CD4-positive, alpha-beta T cell treated with Interleukin-10 for 1 hour (primary cell): Measurements from ENCODE around the gene MMS19.

Source experiments
- DNase-seq: peaks from one replicate; pipeline ENCODE4 v3.0.0-alpha.2; 2020

MMS19 gene

DNA sequence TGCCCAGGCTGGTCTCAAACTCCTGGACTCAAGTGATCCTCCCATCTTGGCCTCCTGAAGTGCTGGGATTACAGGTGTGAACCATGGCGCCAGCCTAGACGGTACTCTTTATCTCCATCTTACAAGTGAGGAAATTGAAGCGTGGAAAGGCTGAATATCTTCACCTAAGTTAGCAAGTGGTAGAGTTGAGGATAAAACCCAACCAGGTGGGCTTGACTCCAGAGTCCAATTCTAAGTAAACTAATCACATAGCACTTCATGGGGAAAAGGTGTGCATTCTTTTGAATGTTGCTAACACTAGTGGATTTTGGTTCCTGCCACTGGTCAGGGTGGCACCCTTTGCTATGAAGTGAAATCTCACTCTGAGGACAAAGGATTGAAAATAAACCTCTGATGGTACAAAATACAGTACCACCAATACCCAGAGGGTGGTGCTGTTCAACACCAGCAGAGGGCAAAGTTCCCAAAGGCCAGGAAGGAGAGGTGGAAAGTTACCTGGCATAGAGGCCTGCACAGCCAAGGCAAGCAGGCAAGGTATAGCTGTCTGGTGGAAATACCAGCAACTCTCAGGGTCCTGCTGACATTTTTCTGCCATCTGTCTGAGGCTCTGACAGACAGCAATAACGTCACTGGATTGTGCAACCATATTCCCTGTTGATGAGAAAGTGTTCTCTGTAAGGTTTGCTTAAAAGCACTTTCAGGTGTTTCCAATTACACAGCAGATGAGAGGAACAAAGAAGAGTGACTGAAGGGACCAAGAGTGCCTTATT is 34.7 kb downstream of the MMS19 start:
- DNase-seq = peak; percentile 60

DNA sequence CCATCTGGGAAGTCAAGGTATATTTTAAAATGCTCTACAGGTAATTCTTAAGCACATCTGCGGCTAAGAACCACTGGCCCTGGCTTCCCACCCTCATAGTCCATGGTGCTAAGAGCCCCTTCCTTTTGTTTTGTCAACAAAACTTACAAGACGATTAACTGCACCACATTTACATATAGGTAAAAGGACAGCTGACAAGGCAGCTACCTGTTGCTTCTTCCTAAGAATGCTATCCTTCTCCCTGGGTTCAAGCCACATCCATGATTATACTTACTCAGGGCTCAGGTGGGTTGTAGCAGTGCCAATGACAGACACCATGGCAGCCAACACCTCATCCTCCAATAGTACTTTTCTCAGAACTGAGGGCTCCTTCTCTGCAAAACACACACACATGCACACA is 35.9 kb downstream of the MMS19 start:
- DNase-seq = no peak

DNA sequence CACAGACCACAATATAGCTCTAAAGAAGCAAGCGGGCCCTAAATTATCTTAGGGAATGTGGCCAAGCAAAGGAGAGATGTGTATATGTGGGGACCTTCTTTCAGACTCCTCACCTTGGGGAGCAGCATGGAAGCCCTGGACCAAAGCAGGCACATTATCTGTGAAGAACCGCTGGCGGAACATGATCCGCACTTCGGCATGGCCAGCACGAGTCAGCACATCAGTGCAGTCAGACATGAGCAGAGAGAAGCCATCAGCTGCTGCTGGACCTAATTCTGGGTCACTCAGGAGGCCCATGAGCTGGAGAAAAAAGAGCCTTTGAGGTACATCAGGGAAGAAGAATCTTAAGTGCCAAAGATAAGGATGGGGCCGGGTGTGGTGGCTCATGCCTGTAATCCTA is 38.3 kb downstream of the MMS19 start:
- DNase-seq = no peak

DNA sequence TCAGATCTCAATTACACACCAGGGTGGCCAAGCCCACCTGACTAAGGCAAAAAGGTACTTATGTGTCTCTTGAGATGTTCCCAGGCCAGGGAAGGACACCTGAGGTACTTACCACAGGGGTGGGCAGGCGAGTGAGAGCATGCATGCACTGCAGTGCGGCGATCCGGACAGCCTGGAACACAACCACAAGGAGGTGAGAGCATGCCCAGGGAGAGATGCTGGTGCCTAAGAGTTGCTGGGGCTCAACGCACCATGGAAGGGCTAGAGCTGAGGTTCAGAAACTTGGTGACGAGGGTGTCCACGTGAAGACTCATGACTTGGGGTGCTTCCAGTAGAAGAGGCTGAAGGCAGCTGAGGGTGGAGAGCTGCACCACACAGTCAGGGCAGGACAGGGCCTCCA is 39.1 kb downstream of the MMS19 start:
- DNase-seq = no peak

DNA sequence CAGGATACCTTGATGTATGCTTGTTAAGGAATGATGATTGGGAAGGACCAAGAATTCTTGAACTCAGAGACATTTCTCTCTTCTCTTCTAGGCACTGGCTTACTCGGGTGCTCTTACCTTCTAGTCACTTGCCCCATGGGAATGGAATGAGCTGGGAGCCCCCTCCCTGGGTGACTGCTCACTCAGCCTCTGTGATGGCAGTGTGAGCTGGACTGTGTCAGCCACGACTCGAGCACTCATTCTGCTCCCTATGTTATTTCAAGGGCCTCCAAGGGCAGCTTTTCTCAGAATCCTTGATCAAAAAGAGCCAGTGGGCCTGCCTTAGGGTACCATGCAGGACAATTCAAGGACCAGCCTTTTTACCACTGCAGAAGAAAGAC is 41.5 kb downstream of the MMS19 start:
- DNase-seq = no peak

DNA sequence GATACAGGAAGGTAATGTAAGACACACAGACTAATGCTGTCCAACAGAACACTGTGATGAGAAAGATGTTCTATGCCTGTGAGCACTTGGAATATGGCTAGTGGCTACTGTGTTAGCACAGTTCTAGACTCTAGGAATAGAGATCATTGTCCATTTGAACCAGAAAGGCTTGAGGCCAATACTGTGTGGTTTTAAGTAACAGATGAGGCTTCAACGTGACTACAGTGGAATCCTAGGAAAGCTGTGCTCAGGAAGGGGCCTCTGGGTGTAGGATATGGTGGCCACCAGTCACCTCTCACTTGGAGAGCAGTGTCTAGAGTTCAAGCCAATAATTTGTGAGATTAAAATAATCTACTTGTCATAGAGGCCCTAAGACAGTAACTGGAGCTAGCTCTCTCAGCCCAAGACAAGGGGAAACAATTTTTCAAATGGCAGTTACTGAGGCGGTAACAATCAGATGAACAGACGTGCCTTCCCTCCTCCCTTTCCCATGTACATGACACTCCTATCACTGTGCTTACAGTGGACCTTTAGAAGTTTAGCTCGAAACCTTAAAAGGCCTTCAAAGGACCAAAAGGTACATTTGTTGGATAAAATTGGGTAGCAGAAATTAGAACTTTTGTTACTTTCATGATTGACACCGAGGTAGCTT is 42.1 kb downstream of the MMS19 start:
- DNase-seq = no peak

DNA sequence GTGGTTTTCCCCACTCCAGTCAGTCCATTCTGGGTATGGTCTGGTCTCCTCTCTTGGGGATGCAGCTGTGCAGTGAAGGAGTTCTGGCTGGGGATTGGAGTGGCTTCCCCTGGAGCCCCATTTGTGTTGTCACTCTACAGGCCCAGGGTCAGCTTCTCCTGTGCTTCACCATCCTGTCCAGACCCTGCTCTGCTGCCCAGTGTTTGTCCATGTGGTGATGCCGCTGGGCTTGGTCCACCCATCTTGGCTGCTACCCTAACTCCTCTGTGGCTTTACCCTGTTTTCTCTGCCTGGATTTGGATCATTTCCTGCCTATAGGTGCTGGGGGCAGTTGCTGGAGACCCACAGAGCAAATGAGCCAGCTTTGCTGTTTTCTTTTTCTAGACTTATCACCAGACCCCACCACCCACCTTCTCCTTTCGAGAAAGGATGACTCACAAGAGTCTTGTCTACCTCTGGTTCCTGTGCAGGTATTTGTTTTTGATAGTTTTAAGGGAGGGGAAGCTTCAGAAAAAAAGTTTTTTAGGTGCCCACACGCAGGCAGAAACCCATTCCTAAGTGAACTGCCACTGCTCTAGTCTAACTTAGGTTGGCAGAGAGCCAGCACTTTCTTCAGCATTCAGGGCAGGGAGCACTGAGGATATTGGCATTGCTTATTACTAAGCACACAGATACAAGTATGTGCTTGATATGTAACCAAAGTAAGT is 43.7 kb downstream of the MMS19 start:
- DNase-seq = no peak

DNA sequence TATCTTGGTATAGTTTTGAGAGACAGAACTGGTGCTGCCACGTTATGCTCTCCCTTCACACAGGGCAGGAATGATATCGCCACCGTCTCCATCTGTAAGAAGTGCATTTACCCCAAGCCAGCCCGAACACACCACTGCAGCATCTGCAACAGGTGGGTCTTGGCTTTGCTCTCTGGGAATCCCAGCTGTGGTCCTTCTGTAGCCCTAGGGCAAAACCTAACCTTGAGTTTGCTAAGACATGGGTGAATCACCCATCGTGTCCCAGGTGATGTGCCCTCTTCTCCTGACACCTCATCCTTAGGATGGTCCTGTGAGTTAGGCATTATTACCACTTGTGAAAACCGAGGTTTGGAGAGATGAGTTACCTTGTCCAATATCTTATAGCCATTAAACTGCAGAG is 45.9 kb downstream of the MMS19 start:
- no peak for DNase-seq

DNA sequence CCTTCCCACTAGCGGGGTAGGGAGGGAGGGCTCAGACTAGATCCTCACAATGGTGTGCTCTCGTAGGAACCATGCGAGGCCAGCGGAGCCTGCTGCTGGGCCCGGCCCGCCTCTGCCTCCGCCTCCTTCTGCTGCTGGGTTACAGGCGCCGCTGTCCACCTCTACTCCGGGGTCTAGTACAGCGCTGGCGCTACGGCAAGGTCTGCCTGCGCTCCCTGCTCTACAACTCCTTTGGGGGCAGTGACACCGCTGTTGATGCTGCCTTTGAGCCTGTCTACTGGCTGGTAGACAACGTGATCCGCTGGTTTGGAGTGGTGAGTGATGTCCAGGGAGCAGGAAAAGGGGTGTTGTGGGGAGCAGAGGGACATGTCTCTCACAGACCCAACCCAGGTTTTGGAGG is 46.6 kb downstream of the MMS19 start:
- no peak for DNase-seq

DNA sequence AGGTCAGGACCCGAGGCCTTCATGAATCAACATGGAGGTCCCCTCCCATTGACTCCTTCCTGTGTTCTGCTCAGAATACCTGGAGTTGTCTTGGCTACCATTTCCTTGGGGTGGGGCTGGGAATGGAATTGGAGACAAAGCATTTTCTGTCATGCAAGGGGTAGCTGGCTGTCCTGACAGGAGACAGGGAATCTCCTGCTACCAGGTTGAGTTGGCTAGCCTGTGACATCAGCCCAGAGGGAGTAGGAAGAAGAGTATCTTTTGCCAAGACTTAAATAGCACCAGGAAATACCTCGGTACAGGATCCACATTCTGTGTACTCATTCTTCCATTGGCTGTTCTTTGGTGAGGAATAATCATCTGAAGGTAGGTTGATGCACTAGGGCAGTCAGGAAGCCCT is 47.4 kb downstream of the MMS19 start:
- no peak for DNase-seq

DNA sequence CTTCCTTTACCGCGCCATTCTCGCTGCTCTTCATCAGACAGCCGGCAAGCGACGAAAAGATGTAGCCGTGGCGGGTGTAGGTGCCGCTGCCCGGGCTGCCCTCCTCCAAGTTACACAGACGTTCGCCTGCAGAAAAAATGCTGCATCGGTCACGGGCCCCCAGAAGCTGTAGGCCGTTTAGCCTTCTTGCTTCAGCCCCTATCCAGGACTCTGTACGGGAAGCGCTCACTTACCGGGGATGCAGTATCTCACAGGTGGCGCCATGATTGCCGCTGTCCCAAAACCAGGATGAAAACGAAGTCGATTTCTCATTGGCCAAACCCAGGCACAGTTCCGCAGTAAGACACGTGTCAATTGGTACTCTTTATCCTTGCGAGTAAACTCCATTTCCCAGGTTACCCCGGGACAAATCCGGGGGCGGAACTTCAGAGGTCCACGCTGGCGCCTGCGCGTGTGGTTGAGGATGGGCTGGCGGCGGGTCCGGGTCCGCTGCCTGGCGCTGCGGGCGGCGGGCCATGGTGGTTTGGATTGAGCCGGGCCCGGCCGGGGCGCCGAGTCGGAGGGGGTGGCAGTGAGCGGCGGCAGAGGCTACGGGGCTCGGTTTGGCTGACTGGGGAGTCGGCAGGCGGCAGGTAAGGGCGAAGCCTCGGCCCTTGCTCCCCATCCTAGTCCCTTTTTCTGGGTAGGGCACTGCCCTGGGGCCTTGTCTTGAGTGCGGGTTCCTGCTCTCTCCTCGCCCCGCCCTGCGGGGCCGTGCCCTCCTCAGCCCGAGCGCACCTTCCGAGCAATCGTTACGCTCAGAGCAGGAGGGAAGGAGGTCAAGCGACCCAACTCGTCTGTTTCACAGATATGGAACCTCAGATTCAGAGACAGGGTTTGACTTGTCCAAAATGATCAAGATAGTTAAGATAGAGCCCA is 52.2 kb downstream of the MMS19 start, which contains the start of the genes EXOSC1 and ZDHHC16:
EXOSC1 (minus strand) TSS at position 285 of the 918 bp plus-strand sequence; CDS start at position 264, 21 bp downstream.
ZDHHC16 (plus strand) TSS at position 454 of the 918 bp plus-strand sequence. CDS start 5,501 bp downstream, outside the sequence.
- DNase-seq = peak; percentile 93

DNA sequence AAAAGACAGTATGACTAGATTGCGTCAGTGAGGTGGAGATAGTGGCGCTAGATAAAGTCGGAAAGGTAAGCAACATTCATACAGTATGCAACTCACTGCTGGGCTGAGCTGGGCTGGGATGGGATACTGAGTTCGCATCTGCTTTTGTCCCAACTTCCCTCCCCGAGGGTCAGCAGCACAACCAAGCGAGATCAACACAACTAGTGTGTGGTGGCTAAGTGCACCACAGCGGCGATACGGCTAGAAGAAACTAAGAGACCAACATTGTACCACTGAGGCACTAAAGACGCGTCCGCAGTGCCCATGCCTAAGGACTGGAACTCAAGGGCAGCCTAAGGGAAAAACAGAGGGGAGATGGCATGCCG is 52.9 kb downstream of the MMS19 start:
- DNase-seq = no peak

DNA sequence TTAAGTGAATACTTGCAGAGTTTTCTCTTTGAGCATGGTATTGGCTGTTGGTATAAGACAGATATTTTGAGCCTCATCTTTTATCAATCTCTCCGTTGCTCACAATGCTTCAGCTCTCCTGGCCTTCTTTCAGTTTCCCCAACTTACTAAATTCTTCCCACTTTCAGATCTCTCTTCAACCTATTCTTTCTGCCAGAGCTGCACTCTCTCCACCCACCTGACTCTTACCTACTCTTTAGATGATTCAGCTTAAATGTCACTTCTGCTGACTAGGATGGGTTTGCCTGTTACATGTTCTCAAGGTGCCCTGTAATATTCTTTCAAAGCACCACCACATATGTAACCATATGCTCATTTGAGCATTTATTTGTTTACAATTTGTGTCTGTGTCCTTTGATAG is 54.0 kb downstream of the MMS19 start:
- DNase-seq = no peak

DNA sequence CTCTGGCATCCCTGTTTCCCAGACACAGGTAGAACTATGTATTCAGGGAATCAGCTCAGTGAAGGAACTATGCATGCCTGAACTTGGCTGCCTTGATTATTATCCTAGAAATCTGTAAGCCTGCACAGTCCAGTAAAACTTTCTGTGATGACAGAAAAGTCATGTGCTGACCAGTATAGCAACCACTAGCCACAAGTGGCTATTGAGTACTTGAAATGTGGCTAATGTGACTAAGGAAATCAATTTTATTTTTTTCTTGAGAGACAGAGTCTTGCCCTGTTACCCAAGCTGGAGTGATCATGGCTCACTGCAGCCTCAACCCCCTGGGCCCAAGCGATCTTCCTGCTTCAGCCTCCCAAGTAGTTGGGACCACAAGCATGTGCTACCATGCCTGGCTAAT is 55.9 kb downstream of the MMS19 start:
- DNase-seq = no peak

DNA sequence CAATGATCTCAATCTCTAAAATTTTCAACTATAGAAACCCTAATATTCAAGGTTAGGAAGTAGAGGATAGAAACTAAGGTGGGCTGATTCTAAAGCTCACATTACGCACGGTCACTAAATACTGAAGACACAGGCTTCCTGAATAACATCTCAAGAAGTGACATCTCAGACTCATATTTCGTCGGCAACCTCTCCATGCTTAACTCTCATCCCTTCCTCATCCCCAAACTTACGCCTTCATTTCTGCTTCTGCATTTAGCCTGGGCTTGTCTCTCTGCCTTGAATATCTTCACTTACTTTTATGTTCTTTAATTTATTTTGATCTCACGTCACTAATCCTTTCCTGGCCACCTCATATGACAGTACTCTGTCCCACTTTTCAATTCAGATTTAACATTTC is 63.0 kb downstream of the MMS19 start:
- no peak for DNase-seq

DNA sequence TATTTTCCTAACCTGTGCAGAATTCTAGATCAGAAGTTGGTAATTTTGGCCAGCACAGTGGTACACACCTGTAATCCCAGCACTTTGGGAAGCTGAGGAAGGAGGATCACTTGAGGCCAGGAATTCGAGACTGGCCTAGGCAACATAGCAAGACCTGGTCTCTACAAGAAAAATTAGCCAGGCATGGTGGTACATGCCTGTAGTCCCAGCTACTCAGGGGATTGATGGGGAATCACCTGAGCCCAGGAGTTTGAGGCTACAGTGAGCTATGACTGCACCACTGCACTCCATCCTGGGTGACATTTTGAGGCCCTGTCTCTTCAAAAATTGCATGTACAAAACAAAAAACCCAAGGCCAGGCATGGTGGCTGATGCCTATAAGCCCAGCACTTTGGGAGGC is 63.7 kb downstream of the MMS19 start:
- DNase-seq = no peak

DNA sequence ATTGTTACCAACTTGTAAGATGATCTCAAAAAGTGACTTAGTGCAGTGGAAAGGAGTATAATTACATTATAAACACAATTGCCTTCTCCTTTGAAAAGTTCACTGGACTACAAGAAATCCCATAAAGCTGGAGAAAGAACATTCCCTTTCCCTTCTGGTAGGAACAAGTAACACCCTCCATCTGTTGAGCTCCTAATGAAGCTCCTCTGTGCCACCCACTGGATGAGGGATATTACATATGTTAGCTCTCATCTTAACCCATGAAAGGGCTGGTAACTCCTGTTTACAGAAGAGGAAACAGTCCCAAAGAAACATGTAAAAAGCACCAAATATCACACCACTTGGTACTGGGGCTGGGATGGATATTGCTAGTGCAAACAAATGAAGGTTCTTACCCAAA is 64.2 kb downstream of the MMS19 start:
- no peak for DNase-seq

DNA sequence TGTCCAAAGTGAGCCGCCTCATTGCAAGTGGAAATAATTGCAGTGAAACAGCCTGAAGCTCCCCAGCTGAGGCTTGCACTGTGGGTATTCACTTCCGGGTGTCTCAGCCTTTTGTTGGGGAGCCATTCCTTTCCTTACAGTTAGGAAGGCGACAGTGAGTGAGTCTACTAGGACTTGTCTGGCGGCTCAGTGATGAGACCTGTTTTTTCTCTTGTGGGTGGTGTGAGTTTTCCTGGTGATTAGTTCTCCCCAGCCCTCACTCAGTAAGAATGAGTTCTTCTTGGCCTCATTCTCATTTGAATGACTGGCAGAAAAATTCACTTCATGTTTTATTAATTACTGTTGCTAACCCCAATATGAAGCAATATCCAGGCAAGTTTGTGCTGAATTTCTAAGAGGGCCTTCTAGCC is 69.6 kb downstream of the MMS19 start:
- DNase-seq = peak; percentile 53

DNA sequence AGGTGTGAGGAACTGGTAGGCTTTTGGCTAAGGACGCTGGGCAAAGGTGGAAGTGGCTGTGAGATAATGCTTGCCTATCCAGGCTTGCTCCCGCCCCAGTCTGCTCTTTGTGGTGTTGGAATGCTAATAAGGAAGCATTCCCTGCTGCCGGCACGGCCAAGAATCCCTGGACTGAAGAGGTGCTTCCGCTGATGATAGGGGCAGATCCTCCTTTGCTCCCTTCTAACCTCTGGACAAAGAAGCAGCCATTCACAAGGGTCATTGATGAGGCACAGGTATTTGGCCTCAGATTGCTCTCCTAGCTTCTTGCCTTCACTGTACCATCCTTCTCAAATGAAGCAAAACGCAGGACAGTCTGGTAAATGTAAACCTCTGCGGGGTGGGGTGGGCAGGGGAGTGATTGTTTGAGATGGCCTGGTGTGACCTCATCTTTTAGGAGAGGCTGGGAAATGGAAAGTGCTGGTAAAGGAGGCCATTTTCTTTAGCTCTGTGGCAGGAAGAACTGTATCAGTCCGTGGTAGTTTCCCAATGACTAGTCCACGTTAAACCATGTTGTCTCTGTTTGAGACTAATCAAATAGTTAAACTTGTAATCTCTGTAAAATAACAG is 70.5 kb downstream of the MMS19 start:
- peak; percentile 52 for DNase-seq

DNA sequence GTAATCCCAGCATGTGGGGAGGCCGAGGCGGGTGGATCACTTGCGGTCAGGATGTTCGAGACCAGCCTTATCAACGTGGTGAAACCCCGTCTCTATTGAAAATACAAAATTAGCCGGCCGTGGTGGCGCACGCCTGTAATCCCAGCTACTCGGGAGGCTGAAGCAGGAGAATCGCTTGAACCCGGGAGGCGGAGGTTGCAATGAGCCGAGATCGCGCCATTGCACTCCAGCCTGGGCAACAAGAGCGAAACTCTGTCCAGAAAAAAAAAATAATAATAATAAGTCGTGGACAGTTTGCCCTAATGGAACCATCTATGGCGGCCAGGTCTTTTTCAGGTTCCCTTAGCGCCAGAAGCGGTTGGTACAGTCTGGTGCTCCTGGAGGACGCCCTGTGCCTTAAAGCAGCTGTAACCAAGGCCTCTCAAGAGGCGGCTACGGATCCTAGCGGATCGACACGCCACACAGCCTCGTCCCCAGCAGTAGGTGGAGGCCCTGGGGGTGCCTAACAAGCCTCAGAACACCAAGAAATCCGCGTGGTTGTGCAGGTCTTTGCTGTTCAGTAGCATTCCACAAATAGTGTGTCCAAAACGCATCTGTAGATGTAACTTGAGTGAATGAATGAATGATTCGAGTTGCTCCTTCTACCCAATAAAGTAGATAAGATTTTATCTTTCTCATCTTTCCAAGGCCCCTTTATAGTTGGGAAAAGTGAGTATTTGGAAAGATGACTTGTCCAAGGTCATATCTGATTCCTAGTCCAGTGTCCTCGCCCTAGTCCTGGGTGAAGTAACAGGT is 71.2 kb downstream of the MMS19 start:
- no peak for DNase-seq

DNA sequence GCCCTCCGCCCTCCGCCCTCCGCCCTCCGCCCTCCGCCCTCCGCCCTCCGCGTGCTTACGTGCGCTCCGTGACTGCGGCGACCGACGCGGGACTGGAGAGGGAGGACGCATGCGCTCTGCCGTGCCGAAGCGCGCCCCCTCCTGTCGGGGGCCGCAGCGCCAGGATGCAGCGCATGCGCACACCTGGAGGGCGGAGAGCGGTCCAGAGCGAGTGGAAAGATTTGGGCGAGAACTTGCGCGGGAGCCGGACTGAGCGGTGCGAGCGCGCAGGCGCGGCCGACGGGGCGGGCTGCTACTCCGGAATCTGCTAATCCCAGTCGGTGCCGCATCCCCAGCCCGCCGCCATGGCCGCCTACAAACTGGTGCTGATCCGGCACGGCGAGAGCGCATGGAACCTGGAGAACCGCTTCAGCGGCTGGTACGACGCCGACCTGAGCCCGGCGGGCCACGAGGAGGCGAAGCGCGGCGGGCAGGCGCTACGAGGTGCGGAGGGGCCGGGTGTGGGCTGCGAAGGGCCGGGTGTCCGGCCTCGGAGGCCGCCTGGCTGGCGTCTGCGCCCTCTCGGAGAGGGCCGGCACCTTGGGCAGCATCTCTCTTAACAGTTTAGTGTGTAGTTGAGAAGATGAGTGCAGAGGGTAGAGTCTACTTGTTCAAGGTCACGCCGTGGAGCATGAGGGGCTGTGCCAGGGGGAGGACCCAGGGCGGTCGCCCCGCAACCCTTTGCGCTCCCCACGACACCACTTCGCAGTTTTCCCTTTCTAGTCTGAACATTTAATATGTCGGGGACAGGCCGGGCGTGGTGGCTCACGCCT is 72.1 kb downstream of the MMS19 start, which contains the start of gene PGAM1:
PGAM1 (plus strand) TSS at position 228 of the 812 bp plus-strand sequence; CDS start at position 345, 117 bp downstream.
- DNase-seq = peak; percentile 97
